Endothelial cell of umbilical vein (primary cell): Measurements from ENCODE around the gene POLR1C. TPM values are rescaled to one million over a fixed set of nuclear protein-coding genes. Genes with fewer than 3 reads are reported as not detected.
A peak's percentile ranks its signal among the peaks of the same experiment; 100 is the strongest.

Source experiments
- BruUV-seq: library from RNA; stranded (reverse); fragments of 400-500 nt; replicated peaks from 2 replicates; lab custom pipeline; 2021; lab: Mats Ljungman, UMichigan
- CTCF ChIA-PET: fragments of 300-600, 350-600 bp; sonication (Branson Sonifier 250); formaldehyde crosslinking; loops from one replicate; lab custom pipeline; 2021; ENCODE audit warnings: antibody characterized with exemption, inconsistent platforms; lab: Charles Lee
- POLR2A ChIA-PET: fragments of 300-600, 350-600 bp; sonication (Branson Sonifier 250); formaldehyde crosslinking; loops from one replicate; lab custom pipeline; 2021; ENCODE audit warnings: antibody characterized with exemption, inconsistent platforms; lab: Charles Lee
- DNase-seq: peaks from one replicate; pipeline ENCODE4 v3.0.0-alpha.2; 2011; ENCODE audit warnings: low read depth, low spot score
- FAIRE-seq: peaks from 2 replicates; lab custom pipeline; 2011; peaks lifted over from hg19 to GRCh38; lab: Jason Lieb, UNC
- H2AFZ ChIP-seq: 2 replicates; pipeline ENCODE4 v1.6.0; 2012; ENCODE audit warnings: low read depth, low read length, control low read depth, inconsistent platforms
- H3K27ac ChIP-seq: 2 replicates; pipeline ENCODE4 v1.5.1; 2011; ENCODE audit warnings: low read depth, mild to moderate bottlenecking, control low read depth, low read length, moderate library complexity; ENCODE audit not compliant: insufficient read depth
- H3K27me3 ChIP-seq, 2 experiments: 2 replicates each; pipeline versions ENCODE4 v1.6.0 to v1.6.1; 2011; ENCODE audit warnings: low read length in 2 of 2, mixed read lengths in 1 of 2; ENCODE audit not compliant: control insufficient read depth in 2 of 2, insufficient read depth in 2 of 2
- H3K36me3 ChIP-seq, 2 experiments: 2 replicates in 1 of 2; 3 replicates in 1 of 2; pipeline ENCODE4 v1.5.1; 2011; ENCODE audit warnings: low read length in 2 of 2, mild to moderate bottlenecking in 1 of 2, moderate library complexity in 1 of 2; ENCODE audit not compliant: control insufficient read depth in 2 of 2, insufficient read depth in 2 of 2; ENCODE audit errors: extremely low read depth in 1 of 2
- H3K4me1 ChIP-seq: 3 replicates; pipeline ENCODE4 v1.5.1; 2011; ENCODE audit warnings: mild to moderate bottlenecking, low read length; ENCODE audit not compliant: control insufficient read depth, insufficient read depth; ENCODE audit errors: extremely low read depth
- H3K4me2 ChIP-seq: 2 replicates; pipeline ENCODE4 v1.6.1; 2011; ENCODE audit warnings: low read length, control low read depth, mixed read lengths; ENCODE audit not compliant: insufficient read depth
- H3K4me3 ChIP-seq, 3 experiments: fragments of 200-600 bp in 1 of 3; sonication (generic), shearing (Covaris generic) in 1 of 3; replicated peaks in 1 of 3; 2 replicates each; pipeline ENCODE4 v1.5.1; 2011 to 2016; ENCODE audit warnings: control low read depth in 3 of 3, low read length in 3 of 3, mild to moderate bottlenecking in 2 of 3, inconsistent platforms in 1 of 3, low read depth in 1 of 3, moderate library complexity in 1 of 3; ENCODE audit not compliant: insufficient read depth in 1 of 3
- H3K79me2 ChIP-seq: 2 replicates; pipeline ENCODE4 v1.6.0; 2012; ENCODE audit warnings: low read length, inconsistent platforms; ENCODE audit not compliant: control insufficient read depth, insufficient read depth
- H3K9ac ChIP-seq: replicated peaks from 2 replicates; pipeline ENCODE3; 2011; ENCODE audit warnings: low read length, control low read depth; ENCODE audit not compliant: insufficient read depth; ENCODE audit errors: extremely low read depth
- H3K9me1 ChIP-seq: replicated peaks from 3 replicates; pipeline ENCODE4 v1.6.0; 2011; ENCODE audit warnings: mild to moderate bottlenecking, low read length; ENCODE audit not compliant: control insufficient read depth, insufficient read depth; ENCODE audit errors: extremely low read depth
- H3K9me3 ChIP-seq: replicated peaks from 2 replicates; pipeline ENCODE4 v1.5.1; 2012; ENCODE audit warnings: low read length, inconsistent platforms; ENCODE audit not compliant: control insufficient read depth, insufficient read depth
- H4K20me1 ChIP-seq: replicated peaks from 2 replicates; pipeline ENCODE3; 2011; ENCODE audit warnings: mild to moderate bottlenecking, low read length; ENCODE audit not compliant: control insufficient read depth, insufficient read depth; ENCODE audit errors: extremely low read depth
- EZH2 ChIP-seq: IDR thresholded peaks from 2 replicates; pipeline ENCODE4 v1.6.1; 2012; ENCODE audit warnings: borderline replicate concordance, low read depth, mild to moderate bottlenecking, moderate library complexity, low read length, inconsistent platforms; ENCODE audit not compliant: severe bottlenecking
- FOS ChIP-seq: IDR thresholded peaks from 2 replicates; pipeline ENCODE4 v1.6.1; 2011; ENCODE audit warnings: mild to moderate bottlenecking, low read length, moderate library complexity, borderline replicate concordance; ENCODE audit not compliant: insufficient read depth
- GATA2 ChIP-seq: IDR thresholded peaks from 2 replicates; pipeline ENCODE4 v1.7.0; 2011; ENCODE audit warnings: low read depth, mild to moderate bottlenecking, moderate library complexity, mixed read lengths, low read length; ENCODE audit not compliant: insufficient read length, insufficient read depth
- JUN ChIP-seq: IDR thresholded peaks from 2 replicates; pipeline ENCODE4 v1.6.1; 2011; ENCODE audit warnings: borderline replicate concordance, low read depth; ENCODE audit not compliant: insufficient read length, insufficient read depth
- MYC ChIP-seq: IDR thresholded peaks from one replicate; pipeline ENCODE4 v1.6.1; 2011; ENCODE audit warnings: mild to moderate bottlenecking, low read depth, low read length
- POLR2A ChIP-seq: IDR thresholded peaks from 2 replicates; pipeline ENCODE4 v1.6.1; 2012; ENCODE audit warnings: low read depth, mild to moderate bottlenecking, control low read depth, low read length
- POLR2AphosphoS5 ChIP-seq: IDR thresholded peaks from 2 replicates; pipeline ENCODE4 v1.6.1; 2012; ENCODE audit warnings: low read depth, mild to moderate bottlenecking, control low read depth, low read length, moderate library complexity; ENCODE audit not compliant: insufficient read depth
- dilution Hi-C: fragments of 300-500 bp; cut with MboI; formaldehyde crosslinking; loops from one replicate; pipeline ENCODE4 v1.15.0; 2019; ENCODE audit warnings: low sequenced_read_pairs; ENCODE audit not compliant: extremely low pct_ligation_motif_present
- intact Hi-C: fragments of 100-400 bp; cut with micrococcal nuclease; formaldehyde crosslinking; loops from one replicate; pipeline ENCODE4 v1.10.0; 2022
- polyA plus RNA-seq, 4 experiments: library from polyadenylated mRNA; depleted of rRNA in 3 of 4; stranded (reverse) in 3 of 4; unstranded in 1 of 4; fragments of >200 nt; gene quantifications; 2 replicates each; pipeline versions ENCODE4 v1.2.1 to v1.2.3, GENCODE V29; 2011 to 2012; ENCODE audit warnings: missing spikeins in 1 of 4
- total RNA-seq: library from RNA; stranded (reverse); gene quantifications from 2 replicates; pipeline ENCODE4 v1.2.3, GENCODE V29; 2021
- TF ChIP-seq, protein P1 (sequence below), 2 donors: IDR thresholded peaks; 1 replicate in 1 of 2; 2 replicates in 1 of 2; pipeline ENCODE4 v1.5.1; 2011; ENCODE audit warnings: low read length in 2 of 2, mild to moderate bottlenecking in 2 of 2, moderate library complexity in 2 of 2, control low read depth in 1 of 2, inconsistent platforms in 1 of 2, low read depth in 1 of 2; ENCODE audit not compliant: insufficient read depth in 1 of 2; ENCODE audit errors: extremely low read depth in 1 of 2
- TF ChIP-seq, protein P2 (sequence below): IDR thresholded peaks from 2 replicates; pipeline ENCODE4 v1.6.1; 2011; ENCODE audit not compliant: insufficient read depth, insufficient read length

Gene POLR1C
- total and polyA plus RNA-seq, 2 donors (not counting 3 experiments of a cell fraction or from before 2014, with no cell fraction given): 39.8 to 46.0 TPM

DNA sequence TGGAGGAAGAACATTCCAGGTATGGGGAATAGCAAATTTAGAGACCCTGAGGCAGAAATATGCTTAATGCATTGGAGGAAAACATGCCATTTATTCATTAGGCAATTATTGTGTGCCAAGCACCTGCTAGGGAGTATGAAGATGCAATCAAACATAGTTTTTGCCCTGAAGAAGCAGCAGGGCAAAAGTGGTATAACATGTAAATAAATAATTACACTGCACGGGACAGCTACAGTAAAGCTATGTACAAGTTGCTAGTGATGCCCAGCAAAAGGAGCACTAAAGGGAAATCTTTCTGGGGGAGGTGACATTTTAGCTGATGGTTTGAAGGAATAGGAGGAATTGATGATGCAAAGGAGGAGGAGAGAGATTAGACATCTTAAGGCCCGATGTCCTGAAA lies 40.1 kb upstream of the POLR1C start:
- Histone ChIP-seq H4K20me1 (no peaks in the 10 kb centered on the region), H3K9me3 (no peaks in the 10 kb centered on the region), H3K9me1 (no peaks in the 10 kb centered on the region), H3K9ac (no peak overlapping the region), H3K4me3 (peak overlapping the region in 1 of 3 experiments; percentile 19), H3K27me3 (no peaks in the 10 kb centered on the region), H3K79me2 (peaks cover 14% of the 10 kb centered on the region), H2AFZ (peak overlapping the region; percentile 91), H3K36me3 (no peaks in the 10 kb centered on the region), H3K4me1 (peaks cover 9% of the 10 kb centered on the region), H3K27ac (no peak overlapping the region), H3K4me2 (peak overlapping the region; percentile 88)
- dilution Hi-C loops: no loop called here
- POLR2A ChIA-PET: interaction anchor here (0.6 to 0.7 kb wide), 6 partner anchors 11 to 610 kb away, joined by 3 to 5 read pairs (median 4); partner anchors contain the start of gene POLR1C
- FAIRE-seq (no peak), DNase-seq (no peak)
- TF ChIP-seq JUN (no peak), EZH2 (no peak), MYC (no peak), POLR2AphosphoS5 (no peak), POLR2A (no peak), FOS (no peak), GATA2 (no peak)
- TF ChIP-seq, protein P1, sequence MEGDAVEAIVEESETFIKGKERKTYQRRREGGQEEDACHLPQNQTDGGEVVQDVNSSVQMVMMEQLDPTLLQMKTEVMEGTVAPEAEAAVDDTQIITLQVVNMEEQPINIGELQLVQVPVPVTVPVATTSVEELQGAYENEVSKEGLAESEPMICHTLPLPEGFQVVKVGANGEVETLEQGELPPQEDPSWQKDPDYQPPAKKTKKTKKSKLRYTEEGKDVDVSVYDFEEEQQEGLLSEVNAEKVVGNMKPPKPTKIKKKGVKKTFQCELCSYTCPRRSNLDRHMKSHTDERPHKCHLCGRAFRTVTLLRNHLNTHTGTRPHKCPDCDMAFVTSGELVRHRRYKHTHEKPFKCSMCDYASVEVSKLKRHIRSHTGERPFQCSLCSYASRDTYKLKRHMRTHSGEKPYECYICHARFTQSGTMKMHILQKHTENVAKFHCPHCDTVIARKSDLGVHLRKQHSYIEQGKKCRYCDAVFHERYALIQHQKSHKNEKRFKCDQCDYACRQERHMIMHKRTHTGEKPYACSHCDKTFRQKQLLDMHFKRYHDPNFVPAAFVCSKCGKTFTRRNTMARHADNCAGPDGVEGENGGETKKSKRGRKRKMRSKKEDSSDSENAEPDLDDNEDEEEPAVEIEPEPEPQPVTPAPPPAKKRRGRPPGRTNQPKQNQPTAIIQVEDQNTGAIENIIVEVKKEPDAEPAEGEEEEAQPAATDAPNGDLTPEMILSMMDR (IDR thresholded peaks at IDR 0.05; ENCODE audit: extremely low read depth in 1 of 2, insufficient read depth in 1 of 2, low read depth in 1 of 2, low read length in 2 of 2): no peak
- TF ChIP-seq, protein P2, sequence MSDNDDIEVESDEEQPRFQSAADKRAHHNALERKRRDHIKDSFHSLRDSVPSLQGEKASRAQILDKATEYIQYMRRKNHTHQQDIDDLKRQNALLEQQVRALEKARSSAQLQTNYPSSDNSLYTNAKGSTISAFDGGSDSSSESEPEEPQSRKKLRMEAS: no peak
- CTCF ChIA-PET: interaction anchor here (0.6 to 1.6 kb wide), 5 partner anchors 13 to 40 kb away, joined by 3 to 9 read pairs (median 3); no protein-coding TSS in a partner anchor
- intact Hi-C loops: loop anchor here (2.0 kb wide), 1 partner anchor 22 kb away; the partner anchor contains the start of gene DLK2
- BruUV-seq: no TSS peak
